CD14-positive monocyte (primary cell): ENCODE measurements around the gene CSAD. TPM values are rescaled to one million over a fixed set of nuclear protein-coding genes. Genes with fewer than 3 reads are reported as not detected.

Source experiments
- DNase-seq, 3 donors: peaks; one replicate each; pipeline ENCODE4 v3.0.0-alpha.2; 2011 to 2022
- H2AFZ ChIP-seq: 2 replicates; pipeline ENCODE4 v1.6.0; 2012; ENCODE audit warnings: mild to moderate bottlenecking, low read depth, low read length, inconsistent platforms; ENCODE audit not compliant: insufficient read depth, poor library complexity, severe bottlenecking
- H3K27ac ChIP-seq, 2 donors: 1 replicate in 1 of 2; 2 replicates in 1 of 2; pipeline ENCODE4 v1.5.1; 2012 to 2013; ENCODE audit warnings: low read length in 2 of 2, control low read depth in 1 of 2, inconsistent platforms in 1 of 2, low read depth in 1 of 2, mild to moderate bottlenecking in 1 of 2
- H3K27me3 ChIP-seq, 2 donors: one replicate each; pipeline versions ENCODE4 v1.6.0 to v1.6.1; 2011 to 2013; ENCODE audit warnings: low read length in 2 of 2; ENCODE audit not compliant: control insufficient read depth in 2 of 2, insufficient read depth in 2 of 2
- H3K36me3 ChIP-seq, 2 donors: replicated peaks in 1 of 2; 1 replicate in 1 of 2; 2 replicates in 1 of 2; pipeline versions ENCODE4 v1.5.1 to v1.6.1; 2012 to 2013; ENCODE audit warnings: low read length in 2 of 2, control low read depth in 1 of 2, inconsistent platforms in 1 of 2, mild to moderate bottlenecking in 1 of 2; ENCODE audit not compliant: insufficient read depth in 2 of 2, control insufficient read depth in 1 of 2
- H3K4me1 ChIP-seq, 2 donors: 1 replicate in 1 of 2; 2 replicates in 1 of 2; pipeline versions ENCODE4 v1.5.1 to v1.6.1; 2012 to 2013; ENCODE audit warnings: low read length in 2 of 2, control low read depth in 1 of 2, inconsistent platforms in 1 of 2, mild to moderate bottlenecking in 1 of 2, moderate library complexity in 1 of 2; ENCODE audit not compliant: insufficient read depth in 2 of 2, control insufficient read depth in 1 of 2
- H3K4me2 ChIP-seq: replicated peaks from 2 replicates; pipeline ENCODE3; 2012; ENCODE audit warnings: low read length, moderate library complexity, mild to moderate bottlenecking; ENCODE audit not compliant: poor library complexity, severe bottlenecking; ENCODE audit errors: extremely low read depth
- H3K4me3 ChIP-seq, 3 experiments: fragments of 200-600 bp in 1 of 3; sonication (generic) in 1 of 3; replicated peaks in 1 of 3; 1 replicate in 2 of 3; 2 replicates in 1 of 3; pipeline ENCODE4 v1.5.1; 2011 to 2013; ENCODE audit warnings: low read length in 3 of 3, mild to moderate bottlenecking in 3 of 3, control low read depth in 2 of 3, low read depth in 2 of 3, inconsistent platforms in 1 of 3, moderate library complexity in 1 of 3
- H3K79me2 ChIP-seq: 2 replicates; pipeline ENCODE4 v1.6.0; 2012; ENCODE audit warnings: mild to moderate bottlenecking, control low read depth, inconsistent platforms, low read length, moderate library complexity; ENCODE audit not compliant: insufficient read depth
- H3K9ac ChIP-seq: 2 replicates; pipeline ENCODE4 v1.6.0; 2017; ENCODE audit warnings: low read length, mild to moderate bottlenecking; ENCODE audit not compliant: insufficient read depth, poor library complexity, severe bottlenecking
- H3K9me3 ChIP-seq, 2 donors: replicated peaks in 1 of 2; 1 replicate in 1 of 2; 2 replicates in 1 of 2; pipeline versions ENCODE4 v1.5.1 to v1.6.1; 2012 to 2013; ENCODE audit warnings: low read length in 2 of 2, control low read depth in 1 of 2; ENCODE audit not compliant: control insufficient read depth in 1 of 2, insufficient read depth in 1 of 2
- H4K20me1 ChIP-seq: 2 replicates; pipeline ENCODE4 v1.6.0; 2012; ENCODE audit warnings: mild to moderate bottlenecking, low read length, control low read depth, moderate library complexity; ENCODE audit not compliant: insufficient read depth
- H3K27ac Mint-ChIP-seq, 7 donors: one replicate each; pipeline ENCODE4 v1.8.0; 2020; ENCODE audit warnings: mild to moderate bottlenecking in 7 of 7, mixed read lengths in 7 of 7, moderate library complexity in 6 of 7, inconsistent platforms in 2 of 7
- H3K27me3 Mint-ChIP-seq, 3 donors: one replicate each; pipeline ENCODE4 v1.8.0; 2021 to 2022; ENCODE audit warnings: low read depth in 3 of 3, mild to moderate bottlenecking in 3 of 3, mixed read lengths in 3 of 3, moderate library complexity in 3 of 3, inconsistent platforms in 1 of 3
- H3K36me3 Mint-ChIP-seq, 2 donors: one replicate each; pipeline ENCODE4 v1.8.0; 2020; ENCODE audit warnings: mixed read lengths in 2 of 2, inconsistent platforms in 1 of 2, mild to moderate bottlenecking in 1 of 2
- H3K4me1 Mint-ChIP-seq: one replicate; pipeline ENCODE4 v1.8.0; 2020; ENCODE audit warnings: mild to moderate bottlenecking, mixed read lengths
- H3K4me3 Mint-ChIP-seq, 2 donors: one replicate each; pipeline ENCODE4 v1.8.0; 2020; ENCODE audit warnings: mild to moderate bottlenecking in 2 of 2, mixed read lengths in 2 of 2, moderate library complexity in 1 of 2
- H3K9me3 Mint-ChIP-seq, 7 donors: one replicate each; pipeline ENCODE4 v1.8.0; 2020 to 2022; ENCODE audit warnings: mixed read lengths in 7 of 7, mild to moderate bottlenecking in 6 of 7, moderate library complexity in 6 of 7, inconsistent platforms in 2 of 7
- WGBS: methylation state at CpG from one replicate; pipeline ENCODE4 v1.1.5; 2013; ENCODE audit warnings: missing lambda C conversion rate; ENCODE audit not compliant: insufficient coverage; 5-methylcytosine and 5-hydroxymethylcytosine counted together
- intact Hi-C, 2 donors: fragments of 100-400 bp; cut with micrococcal nuclease; formaldehyde crosslinking; loops; one replicate each; pipeline versions ENCODE4 v1.15.0 to v1.15.1; 2023
- polyA plus RNA-seq, 3 donors: library from polyadenylated mRNA; depleted of rRNA in 1 of 3; unstranded in 2 of 3; stranded (reverse) in 1 of 3; fragments of 300-500 nt in 2 of 3; fragments of >200 nt in 1 of 3; fragmentation: Illumina TruSeq in 2 of 3; gene quantifications; 1 replicate in 2 of 3; 2 replicates in 1 of 3; pipeline ENCODE4 v1.2.3, GENCODE V29; 2012 to 2021
- TF ChIP-seq, protein P1 (sequence below): fragments of 200-600 bp; IDR thresholded peaks from one replicate; pipeline ENCODE4 v1.8.0; 2022; ENCODE audit warnings: antibody characterized with exemption, mild to moderate bottlenecking

Gene CSAD
- polyA plus RNA-seq, 3 donors, result 1.3 to 145 (median 1.4) TPM

DNA sequence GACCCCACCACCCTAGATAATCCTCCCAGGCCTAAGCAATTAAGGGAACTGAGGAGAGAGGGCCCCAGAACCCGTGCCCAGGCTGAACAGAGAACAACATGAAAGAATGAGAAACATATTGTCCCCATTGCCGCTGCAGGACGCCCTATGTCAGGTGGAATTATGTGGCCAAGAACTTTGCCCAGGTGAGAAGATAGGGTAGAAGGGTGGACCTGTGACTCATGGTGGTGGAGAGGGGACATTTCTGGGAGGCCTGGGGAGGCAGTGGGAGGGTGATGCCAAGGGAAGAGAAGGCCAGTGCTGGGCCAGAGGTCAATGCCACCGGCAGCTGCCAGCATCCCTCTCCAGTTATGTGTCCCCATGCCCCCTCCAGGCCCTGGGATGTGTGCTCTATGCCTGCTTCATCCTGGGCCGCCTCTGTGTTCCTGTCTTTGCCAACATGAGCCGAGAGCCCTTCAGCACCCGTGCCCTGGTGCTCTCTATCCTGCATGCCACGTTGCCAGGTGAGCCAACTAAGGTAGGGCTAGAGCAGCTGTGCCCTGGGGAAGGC, 61.9 kb downstream of the CSAD start:
- no peaks in the 10 kb centered on the region for H3K27me3 ChIP-seq
- no peaks in the 10 kb centered on the region for H3K4me1 Mint-ChIP-seq
- no peak overlapping the region for H3K27ac ChIP-seq
- peaks cover 0 to 4% (median 2%) of the 10 kb centered on the region in 3 donors for H3K27me3 Mint-ChIP-seq
- no peak overlapping the region for H3K4me2 ChIP-seq
- intact Hi-C loops, result no loop called here
- H3K36me3 ChIP-seq, result no peaks in the 10 kb centered on the region
- H3K4me3 Mint-ChIP-seq, result no peak overlapping the region
- no peaks in the 10 kb centered on the region for H3K4me1 ChIP-seq
- DNase-seq, result no peak
- H4K20me1 ChIP-seq, result no peaks in the 10 kb centered on the region
- H2AFZ ChIP-seq, result no peak overlapping the region
- H3K9me3 Mint-ChIP-seq, result peaks cover 0 to 4% (median 0%) of the 10 kb centered on the region in 7 donors
- WGBS, result 94% methylated on average over 6 of the region's 8 CpGs
- TF ChIP-seq, protein P1, sequence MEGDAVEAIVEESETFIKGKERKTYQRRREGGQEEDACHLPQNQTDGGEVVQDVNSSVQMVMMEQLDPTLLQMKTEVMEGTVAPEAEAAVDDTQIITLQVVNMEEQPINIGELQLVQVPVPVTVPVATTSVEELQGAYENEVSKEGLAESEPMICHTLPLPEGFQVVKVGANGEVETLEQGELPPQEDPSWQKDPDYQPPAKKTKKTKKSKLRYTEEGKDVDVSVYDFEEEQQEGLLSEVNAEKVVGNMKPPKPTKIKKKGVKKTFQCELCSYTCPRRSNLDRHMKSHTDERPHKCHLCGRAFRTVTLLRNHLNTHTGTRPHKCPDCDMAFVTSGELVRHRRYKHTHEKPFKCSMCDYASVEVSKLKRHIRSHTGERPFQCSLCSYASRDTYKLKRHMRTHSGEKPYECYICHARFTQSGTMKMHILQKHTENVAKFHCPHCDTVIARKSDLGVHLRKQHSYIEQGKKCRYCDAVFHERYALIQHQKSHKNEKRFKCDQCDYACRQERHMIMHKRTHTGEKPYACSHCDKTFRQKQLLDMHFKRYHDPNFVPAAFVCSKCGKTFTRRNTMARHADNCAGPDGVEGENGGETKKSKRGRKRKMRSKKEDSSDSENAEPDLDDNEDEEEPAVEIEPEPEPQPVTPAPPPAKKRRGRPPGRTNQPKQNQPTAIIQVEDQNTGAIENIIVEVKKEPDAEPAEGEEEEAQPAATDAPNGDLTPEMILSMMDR, result no peak
- no peak overlapping the region for H3K9ac ChIP-seq
- H3K9me3 ChIP-seq, result no peaks in the 10 kb centered on the region
- H3K4me3 ChIP-seq, result no peak overlapping the region
- no peaks in the 10 kb centered on the region for H3K36me3 Mint-ChIP-seq
- no peaks in the 10 kb centered on the region for H3K79me2 ChIP-seq
- H3K27ac Mint-ChIP-seq, result no peak overlapping the region

DNA sequence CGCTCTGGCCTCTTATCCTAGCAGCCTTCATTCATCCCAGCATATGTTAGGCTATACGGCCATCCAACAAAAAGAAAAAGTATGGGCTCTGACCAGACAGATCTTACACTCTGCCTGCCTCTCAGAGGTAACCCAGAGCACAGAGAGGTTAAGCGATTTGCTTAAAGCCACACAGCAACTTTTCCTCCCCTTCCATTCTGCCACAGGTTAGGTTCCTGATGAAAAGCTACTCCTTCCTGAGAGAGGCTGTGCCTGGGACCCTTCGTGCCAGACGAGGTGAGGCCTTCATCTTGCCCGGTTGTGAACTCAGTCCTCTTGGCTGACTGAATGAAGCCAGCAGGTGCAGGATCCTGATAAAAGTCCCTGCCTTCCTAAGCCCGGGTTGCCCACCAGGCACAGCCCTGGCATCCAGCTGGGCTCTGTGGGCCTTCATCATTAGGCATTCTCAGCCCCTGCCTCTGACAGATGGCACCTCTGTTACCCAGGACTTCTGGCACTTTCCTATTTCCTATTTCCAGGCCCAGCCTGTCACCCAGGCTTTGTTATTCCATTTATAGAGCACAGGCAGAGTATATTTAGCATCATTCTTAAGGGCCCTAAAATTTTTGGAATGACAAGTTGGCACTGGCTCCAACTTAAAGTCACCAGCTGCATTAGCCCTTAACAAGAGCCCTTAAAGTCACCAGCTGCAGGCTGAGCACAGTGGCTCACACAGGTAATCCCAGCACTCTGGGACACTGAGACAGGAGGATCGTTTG, 64.7 kb downstream of the CSAD start:
- no peak overlapping the region for H2AFZ ChIP-seq
- H3K79me2 ChIP-seq, result no peaks in the 10 kb centered on the region
- no peak overlapping the region for H3K4me3 ChIP-seq
- H4K20me1 ChIP-seq, result no peaks in the 10 kb centered on the region
- H3K36me3 ChIP-seq, result no peaks in the 10 kb centered on the region
- no peaks in the 10 kb centered on the region for H3K9me3 ChIP-seq
- H3K4me1 ChIP-seq, result peaks cover 7 to 8% of the 10 kb centered on the region in 2 donors
- H3K4me2 ChIP-seq, result no peak overlapping the region
- DNase-seq, result no peak
- peaks cover 0 to 2% (median 0%) of the 10 kb centered on the region in 7 donors for H3K9me3 Mint-ChIP-seq
- H3K4me3 Mint-ChIP-seq, result no peak overlapping the region
- intact Hi-C loops, result no loop called here
- H3K9ac ChIP-seq, result no peak overlapping the region
- peaks cover 16% of the 10 kb centered on the region for H3K4me1 Mint-ChIP-seq
- 91% methylated on average over 5 of the region's 8 CpGs for WGBS
- no peak overlapping the region for H3K27ac Mint-ChIP-seq
- H3K27me3 Mint-ChIP-seq, result peaks cover 0 to 4% (median 0%) of the 10 kb centered on the region in 3 donors
- H3K27me3 ChIP-seq, result no peaks in the 10 kb centered on the region
- no peak overlapping the region for H3K27ac ChIP-seq
- H3K36me3 Mint-ChIP-seq, result no peaks in the 10 kb centered on the region
- TF ChIP-seq, protein P1, result no peak
